ENCODE measurements around the gene SCP2.

Gene SCP2

DNA sequence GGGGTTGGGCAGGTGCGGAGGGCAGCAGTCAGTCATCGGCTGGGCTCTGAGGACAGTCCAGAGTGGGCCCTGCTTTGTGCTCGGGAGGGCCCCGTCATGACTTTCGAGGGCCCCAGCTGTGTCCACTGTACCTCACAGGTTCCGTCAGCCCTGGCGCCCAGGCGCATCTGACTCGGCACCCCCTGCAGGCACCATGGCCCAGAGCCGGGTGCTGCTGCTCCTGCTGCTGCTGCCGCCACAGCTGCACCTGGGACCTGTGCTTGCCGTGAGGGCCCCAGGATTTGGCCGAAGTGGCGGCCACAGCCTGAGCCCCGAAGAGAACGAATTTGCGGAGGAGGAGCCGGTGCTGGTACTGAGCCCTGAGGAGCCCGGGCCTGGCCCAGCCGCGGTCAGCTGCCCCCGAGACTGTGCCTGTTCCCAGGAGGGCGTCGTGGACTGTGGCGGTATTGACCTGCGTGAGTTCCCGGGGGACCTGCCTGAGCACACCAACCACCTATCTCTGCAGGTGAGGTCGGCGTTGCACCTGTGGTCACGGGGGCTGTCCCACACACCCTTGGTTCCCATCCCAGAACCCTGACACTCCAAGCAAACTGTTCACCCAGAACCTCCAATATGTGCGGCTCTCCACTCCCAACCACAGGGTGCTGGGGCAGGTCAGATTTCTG lies 142.7 kb downstream of the SCP2 start:
- no peak for DNase-seq

GRCh38 chr1:53070621-53071020 lies 143.5 kb downstream of the SCP2 start:
- DNase-seq, result no peak

- no peak for DNase-seq
Observed at GRCh38 chr1:53071167-53071865, 144.2 kb downstream of the SCP2 start.

DNA sequence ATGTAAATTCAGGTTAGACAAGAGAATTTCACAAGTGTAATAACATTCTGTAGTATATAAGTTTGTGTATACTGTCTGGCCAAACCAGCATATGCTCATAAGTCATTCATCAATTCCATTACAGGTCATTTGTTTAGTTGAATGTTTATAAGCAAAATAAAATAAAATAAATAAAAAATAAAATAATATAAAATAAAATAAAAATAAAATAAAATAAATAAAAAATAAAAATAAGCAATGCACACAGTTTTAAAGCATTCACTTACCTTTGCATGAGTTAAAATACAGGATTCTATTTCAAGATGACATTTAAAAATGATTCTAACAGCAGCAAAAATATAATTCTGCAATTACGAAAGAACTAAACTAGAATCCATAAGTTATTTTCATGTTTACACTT lies 144.8 kb downstream of the SCP2 start:
- DNase-seq, result no peak

DNA sequence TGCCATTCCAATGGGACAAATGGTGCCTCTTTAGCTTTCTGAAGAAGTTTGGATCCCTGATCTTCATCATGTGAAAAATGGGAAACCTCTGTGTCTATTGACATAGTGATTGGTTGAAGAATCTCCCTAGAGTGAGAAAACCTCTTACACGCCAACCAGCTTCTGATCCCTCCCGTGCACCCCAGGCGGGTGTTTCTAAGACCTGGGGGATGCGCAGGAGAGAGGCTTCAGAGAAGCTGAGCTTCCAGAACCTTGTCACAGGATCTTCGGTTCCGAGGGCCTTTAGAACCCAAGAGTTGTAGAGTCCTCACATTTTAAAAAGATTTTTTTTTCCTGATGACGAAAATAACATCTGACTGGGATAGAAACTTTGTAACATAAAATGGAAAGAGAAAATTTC lies 146.2 kb downstream of the SCP2 start:
- no peak for DNase-seq

DNA sequence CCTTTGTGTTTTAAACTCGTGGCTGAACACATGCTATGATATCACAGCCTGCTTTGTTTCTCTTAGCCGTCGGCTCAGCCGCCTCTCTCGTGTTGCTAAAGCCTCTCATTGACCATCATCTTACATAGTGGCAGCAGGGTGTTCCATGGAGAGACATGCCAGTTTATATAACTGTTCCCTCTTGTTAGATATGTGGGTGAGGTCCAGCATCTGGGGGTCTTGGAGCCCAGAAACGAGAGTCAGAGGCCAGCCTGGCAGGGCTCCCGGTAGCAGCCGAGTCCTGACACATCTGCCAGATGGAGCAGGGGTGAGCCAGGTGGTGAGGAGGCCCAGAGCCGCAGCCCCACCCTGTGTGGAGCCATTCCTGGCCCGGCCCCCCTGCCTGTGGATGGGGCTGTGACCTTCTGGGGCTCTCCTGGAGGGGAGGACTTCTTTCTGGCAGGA lies 146.8 kb downstream of the SCP2 start:
- no peak for DNase-seq

DNA sequence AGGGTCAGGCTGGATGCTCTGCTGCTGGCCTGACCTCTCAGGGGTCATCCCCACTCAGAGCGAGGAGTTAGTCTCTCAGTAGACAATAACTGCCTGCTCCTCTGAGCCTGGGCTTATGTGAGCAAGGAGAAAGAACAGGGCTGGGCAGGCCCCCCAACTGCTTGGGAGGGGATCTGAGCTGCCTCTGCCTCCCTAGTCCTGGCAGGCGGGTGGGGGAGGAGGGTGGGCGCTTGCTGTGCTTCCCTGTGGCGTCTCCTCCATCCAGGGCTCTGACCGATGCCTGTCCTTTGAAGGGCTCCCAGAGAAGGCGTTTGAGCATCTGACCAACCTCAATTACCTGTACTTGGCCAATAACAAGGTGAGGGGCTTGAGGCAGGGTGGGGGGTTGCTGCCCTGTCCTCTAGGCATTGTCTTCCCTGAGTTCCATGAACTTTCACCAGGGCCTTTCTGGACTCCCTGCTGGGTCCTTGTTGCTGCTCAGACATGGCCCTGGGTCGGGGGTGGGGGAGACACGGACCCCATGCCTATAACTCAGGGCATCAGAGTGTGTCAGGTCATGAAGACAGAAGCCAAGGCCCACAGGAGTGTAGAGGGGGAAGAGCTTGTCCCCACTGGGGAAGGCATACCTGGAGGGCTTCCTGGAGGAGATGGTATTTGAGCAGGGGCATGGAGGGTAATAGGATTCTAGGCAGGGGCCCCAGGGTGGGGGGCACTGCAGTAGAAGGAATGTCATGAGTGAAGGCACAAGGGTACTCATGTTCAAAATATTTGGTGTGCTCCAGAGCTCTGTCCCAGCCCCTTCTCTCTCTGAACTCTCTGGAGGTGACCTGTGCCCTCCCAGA lies 147.5 kb downstream of the SCP2 start:
- no peak for DNase-seq

DNA sequence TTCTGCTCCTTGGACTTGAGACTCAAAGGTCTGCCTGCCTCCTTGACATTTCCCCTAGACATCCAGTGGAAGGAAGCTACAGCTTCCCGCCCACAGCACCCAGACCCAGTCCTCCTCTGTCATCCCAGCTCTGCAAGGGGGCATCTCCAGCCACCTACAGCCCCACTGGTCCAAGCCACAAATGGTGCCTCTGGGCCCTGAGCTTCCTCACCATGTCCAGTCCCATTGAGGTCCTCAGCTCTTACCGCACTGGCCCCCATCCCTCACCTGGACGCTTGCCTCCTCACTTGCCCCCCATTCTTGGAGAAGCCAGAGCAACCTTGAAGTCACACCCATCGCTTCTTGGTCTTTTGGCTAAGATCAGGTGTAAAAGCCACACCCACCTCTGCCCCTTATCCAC lies 148.1 kb downstream of the SCP2 start:
- no peak for DNase-seq

DNA sequence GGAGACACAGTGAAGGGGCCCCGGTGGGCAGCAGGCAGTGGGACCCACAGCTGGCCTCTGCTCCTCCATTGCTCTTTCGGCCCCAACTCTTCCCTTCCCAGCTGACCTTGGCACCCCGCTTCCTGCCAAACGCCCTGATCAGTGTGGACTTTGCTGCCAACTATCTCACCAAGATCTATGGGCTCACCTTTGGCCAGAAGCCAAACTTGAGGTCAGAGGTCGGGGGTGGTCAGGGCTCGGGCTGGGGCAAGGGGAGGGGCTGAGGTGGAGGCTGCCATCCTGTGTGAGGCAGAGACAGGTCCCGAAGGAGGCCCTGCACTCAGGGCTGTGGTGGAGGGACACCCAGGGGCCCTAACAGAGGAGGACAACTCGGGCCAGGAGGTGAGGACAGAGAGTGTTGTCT lies 148.7 kb downstream of the SCP2 start:
- no peak for DNase-seq

GRCh38 chr1:53076165-53076564 lies 149.1 kb downstream of the SCP2 start:
- DNase-seq, result no peak

DNA sequence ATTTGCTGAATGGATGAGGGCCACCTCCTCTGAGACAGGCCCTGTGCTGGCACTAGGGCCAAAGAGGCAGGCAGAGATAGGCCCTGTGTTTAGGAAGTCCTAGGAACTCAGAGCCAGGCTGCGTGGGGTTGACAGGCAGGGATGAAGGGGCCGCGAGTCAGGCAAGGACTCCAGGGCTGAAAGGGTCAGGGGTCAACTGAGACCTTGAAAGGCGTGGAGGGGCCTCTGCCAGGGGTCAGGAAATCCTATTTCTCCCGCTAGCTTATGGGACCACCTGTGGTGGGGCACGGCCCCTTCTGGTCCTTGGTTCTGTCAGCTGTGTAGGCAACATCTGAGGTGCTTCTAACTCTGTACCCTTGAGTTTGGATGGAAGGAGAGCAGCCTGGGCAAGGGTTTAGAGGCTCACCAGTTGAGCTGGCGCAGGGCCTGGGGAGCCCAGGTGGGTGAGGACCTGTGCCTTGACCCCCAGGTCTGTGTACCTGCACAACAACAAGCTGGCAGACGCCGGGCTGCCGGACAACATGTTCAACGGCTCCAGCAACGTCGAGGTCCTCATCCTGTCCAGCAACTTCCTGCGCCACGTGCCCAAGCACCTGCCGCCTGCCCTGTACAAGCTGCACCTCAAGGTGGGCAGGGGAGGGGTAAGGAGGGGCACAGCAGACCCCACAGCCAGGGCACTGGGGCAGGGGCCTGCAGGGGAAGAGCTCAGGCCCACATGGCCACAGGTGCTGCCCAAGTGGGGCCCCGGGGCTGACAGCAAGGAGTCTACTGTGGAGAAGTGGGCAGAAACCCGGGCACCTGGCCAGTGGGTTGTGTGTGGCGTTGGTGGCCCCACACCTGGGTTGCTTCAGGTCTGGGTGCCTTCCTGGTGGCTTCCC lies 149.9 kb downstream of the SCP2 start:
- no peak for DNase-seq

GRCh38 chr1:53077599-53077965 lies 150.5 kb downstream of the SCP2 start:
- DNase-seq, result no peak

- DNase-seq, result no peak
Observed at GRCh38 chr1:53078333-53079101, 151.4 kb downstream of the SCP2 start.

GRCh38 chr1:53079251-53079650 lies 152.2 kb downstream of the SCP2 start:
- no peak for DNase-seq

DNA sequence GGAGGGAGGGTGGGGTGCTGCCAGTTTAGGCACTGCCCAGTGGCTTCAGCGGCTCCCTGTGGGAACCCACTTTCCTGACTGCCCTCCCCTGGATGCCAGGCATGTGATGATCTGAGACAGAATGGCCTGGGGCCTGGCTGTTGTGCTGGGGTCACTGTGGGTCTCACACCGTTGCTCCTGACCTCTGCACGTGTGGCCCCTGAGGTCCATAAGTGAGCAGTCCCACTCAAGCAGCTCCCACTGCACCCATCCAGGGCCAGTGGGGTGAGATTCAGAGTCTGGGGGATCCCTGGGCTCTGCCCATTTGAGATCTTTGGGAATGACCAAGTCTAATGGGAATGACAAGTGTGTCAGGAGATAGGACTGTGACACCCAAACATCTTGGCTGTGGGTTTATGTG lies 153.0 kb downstream of the SCP2 start:
- DNase-seq, result no peak

- no peak for DNase-seq
Observed at GRCh38 chr1:53080769-53081168, 153.7 kb downstream of the SCP2 start.

DNA sequence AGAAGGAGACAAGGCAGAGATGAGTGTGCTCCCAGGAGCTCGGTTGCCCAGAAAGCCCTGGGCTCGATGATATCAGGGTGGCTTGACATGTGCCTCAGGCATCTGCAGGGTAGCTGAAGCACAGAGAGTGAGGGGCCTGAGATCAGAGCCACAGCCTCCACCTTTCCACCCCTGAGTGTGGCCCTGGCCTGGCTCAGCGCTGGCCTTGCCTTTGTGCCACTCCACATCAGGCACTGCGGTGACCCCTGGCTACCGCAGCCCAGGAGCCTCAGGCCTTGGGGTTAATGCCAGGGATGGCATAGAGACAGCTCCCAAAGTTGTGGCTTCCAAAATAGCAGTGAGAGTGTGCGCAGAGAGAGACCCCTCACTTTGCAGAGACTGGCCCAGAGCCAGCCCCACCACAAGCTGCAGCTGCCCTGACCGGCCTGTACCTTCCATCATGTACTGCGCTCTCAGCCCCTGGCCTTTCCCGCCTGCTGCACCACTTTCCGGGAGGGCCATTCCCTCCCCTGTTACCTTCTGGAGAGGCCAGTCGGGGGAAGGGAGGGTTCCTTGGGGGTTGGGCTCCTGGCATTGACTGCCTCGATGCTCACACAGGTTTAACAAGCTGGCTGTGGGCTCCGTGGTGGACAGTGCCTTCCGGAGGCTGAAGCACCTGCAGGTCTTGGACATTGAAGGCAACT lies 154.4 kb downstream of the SCP2 start:
- no peak for DNase-seq

DNA sequence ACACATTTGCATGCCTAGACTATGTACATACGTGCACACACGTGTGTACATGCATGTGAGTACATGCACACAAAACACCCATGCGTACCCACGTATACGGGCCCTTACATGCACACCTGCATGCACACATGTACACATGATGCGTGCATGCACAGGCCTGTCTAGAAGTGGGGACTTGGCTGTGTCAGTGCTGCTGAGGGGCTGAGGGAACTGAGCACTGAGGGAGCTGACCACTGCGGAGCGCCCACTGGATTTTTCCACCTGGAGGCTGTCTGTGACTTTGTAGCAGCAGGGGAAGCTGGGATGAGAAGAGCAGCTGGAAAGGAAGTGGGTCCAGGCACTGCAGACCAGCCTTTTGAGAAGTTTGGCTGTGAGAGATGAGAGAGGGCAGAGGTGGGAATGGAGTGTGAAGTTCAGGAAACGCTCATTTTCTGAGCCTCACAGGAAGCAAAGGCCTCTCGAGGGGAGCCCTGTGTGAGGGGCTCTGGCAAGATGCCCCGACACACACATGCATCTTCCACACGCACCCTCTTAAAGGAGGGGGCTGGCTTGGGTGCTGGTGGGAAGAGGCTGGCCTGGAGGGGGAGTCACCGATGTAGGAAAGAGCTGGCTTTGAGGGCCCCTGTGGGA lies 155.9 kb downstream of the SCP2 start:
- DNase-seq, result no peak

DNA sequence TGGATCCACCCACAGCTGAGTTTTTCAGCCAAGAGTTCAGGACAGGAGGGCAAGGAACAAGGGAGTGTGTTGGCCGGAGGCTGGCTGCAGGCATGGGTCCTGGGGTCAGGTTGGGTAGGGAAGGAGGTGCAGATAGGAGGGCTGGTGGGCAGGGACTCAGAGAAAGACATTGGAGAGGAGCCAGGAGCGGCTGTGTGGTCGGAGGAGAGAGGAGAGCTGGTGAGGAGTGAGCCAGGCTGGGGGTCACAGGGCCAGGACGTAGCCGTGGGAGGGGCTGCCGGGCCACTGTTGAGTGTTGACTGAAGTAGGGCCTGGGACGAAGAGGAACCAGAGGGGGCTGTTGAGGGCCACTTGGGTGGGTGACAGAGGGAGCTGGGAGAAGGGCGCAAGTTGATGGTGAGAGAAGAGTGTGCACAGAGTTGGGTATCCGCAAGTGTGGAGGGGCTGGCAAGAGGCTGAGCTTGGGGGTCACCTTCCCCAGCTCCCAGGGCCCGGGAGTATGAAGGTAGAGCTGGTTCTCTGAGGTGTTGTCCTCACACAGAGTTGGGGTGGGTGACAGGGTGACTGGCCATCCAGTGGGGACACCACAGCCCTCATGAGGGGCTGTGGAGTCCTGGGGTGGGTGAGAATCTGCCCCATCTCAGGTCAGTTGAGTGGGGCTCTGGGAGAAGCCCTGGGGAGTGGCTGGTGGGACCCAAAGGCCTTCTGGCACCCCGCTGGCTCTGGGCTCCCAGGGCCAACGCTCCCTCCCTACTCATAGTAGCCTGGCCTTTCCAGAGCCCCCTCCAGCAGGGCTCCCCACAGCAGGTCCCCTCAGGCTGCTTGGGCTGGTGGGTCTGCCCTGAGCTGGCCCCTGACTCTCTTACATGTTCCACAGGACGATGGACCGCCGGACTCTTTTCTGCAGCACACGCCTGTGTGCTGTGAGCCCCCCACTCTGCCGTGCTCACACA lies 156.8 kb downstream of the SCP2 start:
- DNase-seq, result no peak

GRCh38 chr1:53084589-53084971 lies 157.5 kb downstream of the SCP2 start:
- DNase-seq, result no peak

All from suppressor macrophage treated with lipopolysaccharide for 4 hours (primary cell).